ENCODE data around the gene SERPING1. TPM values are rescaled to one million over a fixed set of nuclear protein-coding genes. Genes with fewer than 3 reads are reported as not detected.

Gene SERPING1
- total RNA-seq, 1 donor from 2014 or later, result 62.5 TPM

GRCh38 chr11:57574061-57574460 lies 23.4 kb upstream of the SERPING1 start:
- Histone ChIP-seq H4K20me1 (ENCODE audit: insufficient read depth, low read length) (no peaks in the 10 kb centered on the region), H3K79me2 (ENCODE audit: insufficient read depth, low read length) (no peaks in the 10 kb centered on the region), H3K4me3 (ENCODE audit: insufficient read depth, low read depth, low read length) (no peak overlapping the region), H3K9me3 (ENCODE audit: insufficient read depth, low read depth, low read length) (no peaks in the 10 kb centered on the region), H3K4me2 (ENCODE audit: low read length) (no peak overlapping the region), H3K27ac (ENCODE audit: low read depth, low read length) (no peak overlapping the region), H3K4me1 (ENCODE audit: insufficient read depth, low read length) (no peaks in the 10 kb centered on the region), H3K9ac (ENCODE audit: low read length) (no peak overlapping the region), H3K27me3 (ENCODE audit: insufficient read depth, low read length) (peaks cover 9% of the 10 kb centered on the region), H2AFZ (ENCODE audit: low read depth, low read length) (no peak overlapping the region), H3K36me3 (ENCODE audit: insufficient read depth, low read length) (no peaks in the 10 kb centered on the region)
- Mint-ChIP-seq H3K4me3 (ENCODE audit: unreplicated experiment) (no peak overlapping the region), H3K27me3 (ENCODE audit: low read depth, unreplicated experiment) (peaks cover 15% of the 10 kb centered on the region), H3K27ac (ENCODE audit: unreplicated experiment) (no peak overlapping the region), H3K9me3 (ENCODE audit: unreplicated experiment) (no peaks in the 10 kb centered on the region), H3K36me3 (ENCODE audit: low read depth, unreplicated experiment) (no peaks in the 10 kb centered on the region), H3K4me1 (ENCODE audit: low read depth, unreplicated experiment) (peaks cover 4% of the 10 kb centered on the region)
- no peak for FAIRE-seq
- no peak for TF ChIP-seq CTCF (IDR thresholded peaks at IDR 0.05; ENCODE audit: insufficient read depth, low read depth, low read length)
- no peak for TF ChIP-seq EZH2 (IDR thresholded peaks at IDR 0.05; ENCODE audit: insufficient read depth, low read length)
- DNase-seq (ENCODE audit: low read depth), result no peak

GRCh38 chr11:57584341-57584740 lies 13.1 kb upstream of the SERPING1 start:
- no peak overlapping the region for H2AFZ ChIP-seq (ENCODE audit: low read depth, low read length)
- H3K9me3 ChIP-seq (ENCODE audit: insufficient read depth, low read depth, low read length), result no peaks in the 10 kb centered on the region
- H3K4me3 Mint-ChIP-seq (ENCODE audit: unreplicated experiment), result no peak overlapping the region
- H3K79me2 ChIP-seq (ENCODE audit: insufficient read depth, low read length), result no peaks in the 10 kb centered on the region
- no peaks in the 10 kb centered on the region for H3K36me3 ChIP-seq (ENCODE audit: insufficient read depth, low read length)
- H3K4me1 ChIP-seq (ENCODE audit: insufficient read depth, low read length), result no peaks in the 10 kb centered on the region
- peaks cover 4% of the 10 kb centered on the region for H3K27me3 ChIP-seq (ENCODE audit: insufficient read depth, low read length)
- H3K4me1 Mint-ChIP-seq (ENCODE audit: low read depth, unreplicated experiment), result peaks cover 15% of the 10 kb centered on the region
- H3K27ac Mint-ChIP-seq (ENCODE audit: unreplicated experiment), result no peak overlapping the region
- FAIRE-seq, result no peak
- H3K9ac ChIP-seq (ENCODE audit: low read length), result no peak overlapping the region
- no peak overlapping the region for H3K4me2 ChIP-seq (ENCODE audit: low read length)
- no peaks in the 10 kb centered on the region for H3K36me3 Mint-ChIP-seq (ENCODE audit: low read depth, unreplicated experiment)
- DNase-seq (ENCODE audit: low read depth), result no peak
- peaks cover 2% of the 10 kb centered on the region for H3K9me3 Mint-ChIP-seq (ENCODE audit: unreplicated experiment)
- H4K20me1 ChIP-seq (ENCODE audit: insufficient read depth, low read length), result no peaks in the 10 kb centered on the region
- no peak overlapping the region for H3K4me3 ChIP-seq (ENCODE audit: insufficient read depth, low read depth, low read length)
- H3K27me3 Mint-ChIP-seq (ENCODE audit: low read depth, unreplicated experiment), result peaks cover 3% of the 10 kb centered on the region
- no peak overlapping the region for H3K27ac ChIP-seq (ENCODE audit: low read depth, low read length)
- TF ChIP-seq CTCF (IDR thresholded peaks at IDR 0.05; ENCODE audit: insufficient read depth, low read depth, low read length) (no peak), EZH2 (IDR thresholded peaks at IDR 0.05; ENCODE audit: insufficient read depth, low read length) (no peak)

DNA sequence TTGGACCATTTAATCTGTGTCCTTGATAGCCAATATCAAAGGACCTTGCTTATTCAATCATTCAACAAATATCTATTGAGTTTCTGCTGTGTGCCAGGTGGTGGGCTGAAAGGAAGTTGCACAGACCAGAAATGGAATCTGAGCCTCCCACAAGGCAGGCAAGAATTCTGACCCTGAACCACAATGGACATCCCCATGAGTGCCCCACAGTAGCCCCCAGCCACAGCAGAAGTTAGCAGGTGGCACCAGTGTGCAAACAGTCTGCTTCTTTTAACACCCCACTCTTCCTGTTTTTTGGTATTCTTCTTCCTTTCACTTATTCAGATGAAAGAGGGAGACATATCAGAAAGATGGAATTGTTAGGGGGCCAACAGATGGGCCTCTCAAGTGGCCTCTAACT lies 12.2 kb upstream of the SERPING1 start:
- no peak overlapping the region for H3K4me3 Mint-ChIP-seq (ENCODE audit: unreplicated experiment)
- TF ChIP-seq EZH2 (IDR thresholded peaks at IDR 0.05; ENCODE audit: insufficient read depth, low read length) (no peak), CTCF (IDR thresholded peaks at IDR 0.05; ENCODE audit: insufficient read depth, low read depth, low read length) (no peak)
- peaks cover 15% of the 10 kb centered on the region for H3K4me1 Mint-ChIP-seq (ENCODE audit: low read depth, unreplicated experiment)
- H3K27me3 ChIP-seq (ENCODE audit: insufficient read depth, low read length), result peaks cover 4% of the 10 kb centered on the region
- no peak overlapping the region for H3K27ac ChIP-seq (ENCODE audit: low read depth, low read length)
- FAIRE-seq, result no peak
- H3K36me3 ChIP-seq (ENCODE audit: insufficient read depth, low read length), result no peaks in the 10 kb centered on the region
- H3K4me1 ChIP-seq (ENCODE audit: insufficient read depth, low read length), result no peaks in the 10 kb centered on the region
- DNase-seq (ENCODE audit: low read depth), result no peak
- no peaks in the 10 kb centered on the region for H3K79me2 ChIP-seq (ENCODE audit: insufficient read depth, low read length)
- no peak overlapping the region for H3K4me2 ChIP-seq (ENCODE audit: low read length)
- no peak overlapping the region for H2AFZ ChIP-seq (ENCODE audit: low read depth, low read length)
- no peak overlapping the region for H3K9ac ChIP-seq (ENCODE audit: low read length)
- H4K20me1 ChIP-seq (ENCODE audit: insufficient read depth, low read length), result no peaks in the 10 kb centered on the region
- no peaks in the 10 kb centered on the region for H3K9me3 ChIP-seq (ENCODE audit: insufficient read depth, low read depth, low read length)
- H3K27ac Mint-ChIP-seq (ENCODE audit: unreplicated experiment), result no peak overlapping the region
- H3K36me3 Mint-ChIP-seq (ENCODE audit: low read depth, unreplicated experiment), result no peaks in the 10 kb centered on the region
- H3K4me3 ChIP-seq (ENCODE audit: insufficient read depth, low read depth, low read length), result no peak overlapping the region
- H3K9me3 Mint-ChIP-seq (ENCODE audit: unreplicated experiment), result peaks cover 2% of the 10 kb centered on the region
- peaks cover under 1% of the 10 kb centered on the region for H3K27me3 Mint-ChIP-seq (ENCODE audit: low read depth, unreplicated experiment)
